A549 (cell line): ENCODE measurements around the gene PLA2G2D. TPM values are rescaled to one million over a fixed set of nuclear protein-coding genes. Genes with fewer than 3 reads are reported as not detected.
A peak's percentile ranks its signal among the peaks of the same experiment; 100 is the strongest.

Experiments
- ATAC-seq, 2 experiments: fragments of 200-7000 bp in 1 of 2; fragments of >200 bp in 1 of 2; cut with Nextera tagmentation in 1 of 2; cut with Tn5 transposase in 1 of 2; 3 replicates each; pipeline versions ENCODE4 v1.8.0 to v1.9.1; 2018 to 2020; ENCODE audit warnings: mild to moderate bottlenecking in 1 of 2, moderate library complexity in 1 of 2
- CTCF ChIA-PET: fragments of 300-600 bp; sonication (Branson Sonifier 250); formaldehyde crosslinking; extraction: SDS; loops from one replicate; lab custom pipeline; 2021; ENCODE audit warnings: antibody characterized with exemption, inconsistent platforms; lab: Yijun Ruan, JAX
- POLR2A ChIA-PET: fragments of 350-600 bp; formaldehyde crosslinking; extraction: SDS; loops from one replicate; lab custom pipeline; 2021; ENCODE audit warnings: antibody characterized with exemption, inconsistent platforms; lab: Yijun Ruan, JAX
- DNase-seq, 2 experiments: peaks; one replicate each; pipeline versions ENCODE4 v3.0.0 to v3.0.0-alpha.2; 2011 to 2016; ENCODE audit warnings: low read depth in 1 of 2, low spot score in 1 of 2
- FAIRE-seq: peaks from 2 replicates; lab custom pipeline; 2011; peaks lifted over from hg19 to GRCh38; lab: Jason Lieb, UNC
- H3K27ac ChIP-seq, 2 experiments: fragments of >200 bp; sonication (Bioruptor Twin); formaldehyde crosslinking; 3 replicates each; pipeline ENCODE4 v1.5.1; 2016 to 2017
- H3K4me1 ChIP-seq: fragments of >200 bp; sonication (Bioruptor Twin); formaldehyde crosslinking; 3 replicates; pipeline ENCODE4 v1.6.1; 2016
- H3K4me2 ChIP-seq: fragments of >200 bp; sonication (Bioruptor Twin); formaldehyde crosslinking; 3 replicates; pipeline ENCODE4 v1.6.1; 2016
- H3K4me3 ChIP-seq: fragments of >200 bp; sonication (Bioruptor Twin); formaldehyde crosslinking; 3 replicates; pipeline ENCODE4 v1.5.1; 2016
- H3K9me3 ChIP-seq: fragments of >200 bp; sonication (Bioruptor Twin); formaldehyde crosslinking; 3 replicates; pipeline ENCODE4 v1.6.1; 2016
- CHD2 ChIP-seq: fragments of 150-350 bp; IDR thresholded peaks from 2 replicates; pipeline ENCODE4 v1.6.1; 2014; ENCODE audit warnings: low read length; ENCODE audit not compliant: partially characterized antibody
- CHD4 ChIP-seq: fragments of 200-600 bp; sonication (generic); IDR thresholded peaks from 2 replicates; pipeline ENCODE4 v1.6.1; 2016; ENCODE audit warnings: antibody characterized with exemption, mild to moderate bottlenecking, borderline replicate concordance
- EHF ChIP-seq: fragments of 250-450 bp; sonication (Bioruptor Pico); IDR thresholded peaks from 2 replicates; pipeline ENCODE4 v1.5.0; 2020; ENCODE audit warnings: mild to moderate bottlenecking
- EHMT2 ChIP-seq: fragments of 200-600 bp; sonication (generic); IDR thresholded peaks from 2 replicates; pipeline ENCODE4 v1.6.1; 2016; ENCODE audit warnings: antibody characterized with exemption, low read depth, mild to moderate bottlenecking, moderate library complexity
- EP300 ChIP-seq, 2 experiments: fragments of >200 bp; sonication (Bioruptor Twin); formaldehyde crosslinking; IDR thresholded peaks; 2 replicates in 1 of 2; 3 replicates in 1 of 2; pipeline ENCODE4 v1.6.1; 2016 to 2017
- FOSB ChIP-seq: fragments of 250-450 bp; sonication (Bioruptor Pico); IDR thresholded peaks from 2 replicates; pipeline ENCODE4 v1.5.0; 2020; ENCODE audit warnings: mild to moderate bottlenecking, moderate library complexity
- FOSL2 ChIP-seq, 2 experiments: fragments of 450-650 bp in 1 of 2; fragments of >200 bp in 1 of 2; sonication (Bioruptor Twin) in 1 of 2; formaldehyde crosslinking; IDR thresholded peaks; 2 replicates each; pipeline versions ENCODE4 v1.5.0 to v1.6.1; 2016 to 2020; ENCODE audit warnings: mild to moderate bottlenecking in 1 of 2, moderate library complexity in 1 of 2
- FOXS1 ChIP-seq: fragments of 250-450 bp; sonication (Bioruptor Pico); IDR thresholded peaks from 2 replicates; pipeline ENCODE4 v1.5.0; 2020; ENCODE audit warnings: mild to moderate bottlenecking, moderate library complexity
- HEYL ChIP-seq: fragments of 250-450 bp; sonication (Bioruptor Pico); IDR thresholded peaks from 2 replicates; pipeline ENCODE4 v1.8.0; 2021; ENCODE audit warnings: mild to moderate bottlenecking, moderate library complexity
- HOXB13 ChIP-seq: fragments of 250-450 bp; sonication (Bioruptor Pico); IDR thresholded peaks from 2 replicates; pipeline ENCODE4 v1.5.0; 2020; ENCODE audit warnings: low read depth, mild to moderate bottlenecking, moderate library complexity
- MAFK ChIP-seq: fragments of 450-650 bp; IDR thresholded peaks from 2 replicates; pipeline ENCODE4 v1.6.1; 2014; ENCODE audit not compliant: partially characterized antibody
- MAZ ChIP-seq: fragments of 150-350 bp; IDR thresholded peaks from 2 replicates; pipeline ENCODE4 v1.6.1; 2014; ENCODE audit warnings: antibody characterized with exemption, low read depth, low read length, borderline replicate concordance
- POLR2A ChIP-seq: IDR thresholded peaks from 2 replicates; pipeline ENCODE4 v1.6.1; 2012; ENCODE audit warnings: mild to moderate bottlenecking, low read length
- RCOR1 ChIP-seq: fragments of 150-350 bp; IDR thresholded peaks from 2 replicates; pipeline ENCODE4 v1.6.1; 2014; ENCODE audit warnings: antibody characterized with exemption, low read length, low read depth
- RFX5 ChIP-seq: fragments of 450-650 bp; IDR thresholded peaks from 2 replicates; pipeline ENCODE4 v1.7.1; 2014; ENCODE audit warnings: antibody characterized with exemption, mild to moderate bottlenecking, moderate library complexity
- RNF2 ChIP-seq: fragments of 200-600 bp; sonication (generic); IDR thresholded peaks from 2 replicates; pipeline ENCODE4 v1.6.1; 2016; ENCODE audit warnings: low read depth, mild to moderate bottlenecking, antibody characterized with exemption, moderate library complexity, borderline replicate concordance
- WGBS: methylation state at CpG from one replicate; pipeline ENCODE4 v1.1.6; 2017; ENCODE audit errors: missing lambda C conversion rate; 5-methylcytosine and 5-hydroxymethylcytosine counted together
- polyA plus RNA-seq, 4 experiments: library from polyadenylated mRNA; depleted of rRNA in 3 of 4; stranded (reverse); fragments of >200 nt; fragmentation: RNase III in 1 of 4; extraction: RNeasy Plus Mini Kit Qiagen cat#74134 plus additional on column Dnase treatment in 1 of 4; gene quantifications; 2 replicates in 3 of 4; 3 replicates in 1 of 4; pipeline ENCODE4 v1.2.3, GENCODE V29; 2011 to 2017
- TF ChIP-seq, protein P1 (sequence below): fragments of 450-650 bp; IDR thresholded peaks from 2 replicates; pipeline ENCODE4 v1.6.1; 2014; ENCODE audit warnings: antibody characterized with exemption
- TF ChIP-seq, protein P2 (sequence below): fragments of >200 bp; sonication (Bioruptor Twin); formaldehyde crosslinking; IDR thresholded peaks from 3 replicates; pipeline ENCODE4 v1.6.1; 2016
- TF ChIP-seq, protein P3 (sequence below): IDR thresholded peaks from 2 replicates; pipeline ENCODE4 v1.6.1; 2012
- TF ChIP-seq, protein P4 (sequence below): IDR thresholded peaks from 2 replicates; pipeline ENCODE4 v1.6.1; 2012; ENCODE audit warnings: low read depth, borderline replicate concordance
- TF ChIP-seq, protein P5 (sequence below): fragments of >200 bp; sonication (Bioruptor Twin); formaldehyde crosslinking; IDR thresholded peaks from 3 replicates; pipeline ENCODE4 v1.5.1; 2016

The PLA2G2D gene
- polyA plus RNA-seq, 2 of the 4 experiments (the other 2 are of a cell fraction), result not detected

DNA sequence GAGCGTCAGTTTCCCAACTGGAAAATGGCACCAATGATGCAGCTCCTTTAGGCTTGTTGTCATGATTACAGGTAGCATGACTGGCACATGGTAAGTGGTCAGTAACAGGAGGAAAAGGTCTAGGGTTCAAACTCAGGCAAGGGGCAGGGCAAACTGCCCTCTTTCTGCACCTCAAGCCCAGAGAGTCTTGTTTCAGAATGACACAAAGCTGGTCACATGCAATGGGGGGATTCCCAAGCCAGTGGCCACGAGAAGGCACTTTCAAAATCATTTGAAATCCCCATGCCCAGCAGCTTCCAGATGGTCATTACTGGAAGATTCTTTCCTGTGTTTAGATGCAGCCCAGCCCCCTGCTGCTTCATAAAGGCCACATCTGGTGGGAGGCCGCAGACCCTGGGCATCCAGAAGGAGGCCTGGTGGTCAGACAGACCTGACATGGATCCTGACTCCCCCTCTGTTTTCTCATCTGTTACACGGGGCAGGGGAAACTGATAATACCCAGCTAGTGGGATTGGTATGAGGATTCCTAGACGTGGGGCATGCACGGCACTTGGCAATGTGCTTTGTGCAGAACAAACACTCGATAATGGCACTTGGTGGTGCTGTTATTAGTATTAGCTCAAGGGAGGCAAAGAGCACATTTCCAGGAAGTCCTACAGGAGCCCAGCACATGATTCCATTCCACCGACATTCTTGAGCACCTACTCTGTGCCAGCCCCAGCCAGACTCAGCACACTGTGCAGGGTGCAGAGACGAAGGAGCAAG lies 6.9 kb upstream of the PLA2G2D start (continued):
- TF ChIP-seq RNF2 (no peak), CHD4 (no peak), EHF (no peak), FOSB (CRISPR knock-in tag) (no peak), EHMT2 (no peak), HOXB13 (CRISPR knock-in tag) (no peak)
- TF ChIP-seq, protein P1, sequence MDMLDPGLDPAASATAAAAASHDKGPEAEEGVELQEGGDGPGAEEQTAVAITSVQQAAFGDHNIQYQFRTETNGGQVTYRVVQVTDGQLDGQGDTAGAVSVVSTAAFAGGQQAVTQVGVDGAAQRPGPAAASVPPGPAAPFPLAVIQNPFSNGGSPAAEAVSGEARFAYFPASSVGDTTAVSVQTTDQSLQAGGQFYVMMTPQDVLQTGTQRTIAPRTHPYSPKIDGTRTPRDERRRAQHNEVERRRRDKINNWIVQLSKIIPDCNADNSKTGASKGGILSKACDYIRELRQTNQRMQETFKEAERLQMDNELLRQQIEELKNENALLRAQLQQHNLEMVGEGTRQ, result no peak

DNA sequence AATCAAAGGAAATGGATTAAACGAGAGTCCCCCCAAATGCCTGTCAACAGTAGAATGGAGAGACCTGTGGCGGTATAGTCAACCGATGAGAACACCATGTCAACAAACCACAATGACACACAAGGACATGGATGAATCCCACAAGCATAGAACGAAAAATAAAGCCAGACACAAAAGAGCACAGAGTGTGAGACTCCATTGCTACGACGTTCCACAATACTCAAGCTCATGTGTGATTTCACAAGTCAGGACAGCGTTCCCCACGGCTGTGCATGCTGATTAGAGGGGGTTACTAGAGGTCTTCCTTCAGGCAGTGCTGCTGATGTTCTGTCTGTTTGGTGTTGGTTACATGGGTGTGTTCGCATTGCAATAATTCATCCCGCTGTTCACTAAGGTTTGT lies 5.8 kb upstream of the PLA2G2D start:
- FAIRE-seq, result no peak
- TF ChIP-seq, protein P2, sequence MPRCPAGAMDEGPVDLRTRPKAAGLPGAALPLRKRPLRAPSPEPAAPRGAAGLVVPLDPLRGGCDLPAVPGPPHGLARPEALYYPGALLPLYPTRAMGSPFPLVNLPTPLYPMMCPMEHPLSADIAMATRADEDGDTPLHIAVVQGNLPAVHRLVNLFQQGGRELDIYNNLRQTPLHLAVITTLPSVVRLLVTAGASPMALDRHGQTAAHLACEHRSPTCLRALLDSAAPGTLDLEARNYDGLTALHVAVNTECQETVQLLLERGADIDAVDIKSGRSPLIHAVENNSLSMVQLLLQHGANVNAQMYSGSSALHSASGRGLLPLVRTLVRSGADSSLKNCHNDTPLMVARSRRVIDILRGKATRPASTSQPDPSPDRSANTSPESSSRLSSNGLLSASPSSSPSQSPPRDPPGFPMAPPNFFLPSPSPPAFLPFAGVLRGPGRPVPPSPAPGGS, result no peak
- no peak for TF ChIP-seq EHMT2
- no peak for TF ChIP-seq FOXS1 (CRISPR knock-in tag)
- TF ChIP-seq MAZ, result no peak
- TF ChIP-seq HEYL (CRISPR knock-in tag), result no peak
- no peak for TF ChIP-seq RFX5
- no peak for TF ChIP-seq EP300 (IDR thresholded peaks at IDR 0.05)
- no peak for TF ChIP-seq MAFK
- no peak for TF ChIP-seq FOSL2 (IDR thresholded peaks at IDR 0.05)
- no peak for TF ChIP-seq FOSL2 (CRISPR knock-in tag; IDR thresholded peaks at IDR 0.05)
- TF ChIP-seq, protein P3, sequence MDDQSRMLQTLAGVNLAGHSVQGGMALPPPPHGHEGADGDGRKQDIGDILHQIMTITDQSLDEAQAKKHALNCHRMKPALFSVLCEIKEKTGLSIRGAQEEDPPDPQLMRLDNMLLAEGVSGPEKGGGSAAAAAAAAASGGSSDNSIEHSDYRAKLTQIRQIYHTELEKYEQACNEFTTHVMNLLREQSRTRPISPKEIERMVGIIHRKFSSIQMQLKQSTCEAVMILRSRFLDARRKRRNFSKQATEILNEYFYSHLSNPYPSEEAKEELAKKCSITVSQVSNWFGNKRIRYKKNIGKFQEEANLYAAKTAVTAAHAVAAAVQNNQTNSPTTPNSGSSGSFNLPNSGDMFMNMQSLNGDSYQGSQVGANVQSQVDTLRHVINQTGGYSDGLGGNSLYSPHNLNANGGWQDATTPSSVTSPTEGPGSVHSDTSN, result no peak
- TF ChIP-seq, protein P4, sequence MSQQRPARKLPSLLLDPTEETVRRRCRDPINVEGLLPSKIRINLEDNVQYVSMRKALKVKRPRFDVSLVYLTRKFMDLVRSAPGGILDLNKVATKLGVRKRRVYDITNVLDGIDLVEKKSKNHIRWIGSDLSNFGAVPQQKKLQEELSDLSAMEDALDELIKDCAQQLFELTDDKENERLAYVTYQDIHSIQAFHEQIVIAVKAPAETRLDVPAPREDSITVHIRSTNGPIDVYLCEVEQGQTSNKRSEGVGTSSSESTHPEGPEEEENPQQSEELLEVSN, result no peak
- TF ChIP-seq, protein P5, sequence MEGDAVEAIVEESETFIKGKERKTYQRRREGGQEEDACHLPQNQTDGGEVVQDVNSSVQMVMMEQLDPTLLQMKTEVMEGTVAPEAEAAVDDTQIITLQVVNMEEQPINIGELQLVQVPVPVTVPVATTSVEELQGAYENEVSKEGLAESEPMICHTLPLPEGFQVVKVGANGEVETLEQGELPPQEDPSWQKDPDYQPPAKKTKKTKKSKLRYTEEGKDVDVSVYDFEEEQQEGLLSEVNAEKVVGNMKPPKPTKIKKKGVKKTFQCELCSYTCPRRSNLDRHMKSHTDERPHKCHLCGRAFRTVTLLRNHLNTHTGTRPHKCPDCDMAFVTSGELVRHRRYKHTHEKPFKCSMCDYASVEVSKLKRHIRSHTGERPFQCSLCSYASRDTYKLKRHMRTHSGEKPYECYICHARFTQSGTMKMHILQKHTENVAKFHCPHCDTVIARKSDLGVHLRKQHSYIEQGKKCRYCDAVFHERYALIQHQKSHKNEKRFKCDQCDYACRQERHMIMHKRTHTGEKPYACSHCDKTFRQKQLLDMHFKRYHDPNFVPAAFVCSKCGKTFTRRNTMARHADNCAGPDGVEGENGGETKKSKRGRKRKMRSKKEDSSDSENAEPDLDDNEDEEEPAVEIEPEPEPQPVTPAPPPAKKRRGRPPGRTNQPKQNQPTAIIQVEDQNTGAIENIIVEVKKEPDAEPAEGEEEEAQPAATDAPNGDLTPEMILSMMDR, result no peak
- TF ChIP-seq, protein P1, result no peak
- no peak for TF ChIP-seq RCOR1
- no peak for TF ChIP-seq CHD2
- no peak for TF ChIP-seq POLR2A
- ChIA-PET CTCF (no interaction called here), POLR2A (no interaction called here)
- Histone ChIP-seq H3K4me2 (0 out of 3 replicates have a peak overlapping the region, but pooled peaks have one; percentile 32), H3K9me3 (no peaks in the 10 kb centered on the region), H3K27ac (no peak overlapping the region), H3K4me3 (no peak overlapping the region), H3K4me1 (peaks cover 9% of the 10 kb centered on the region; the same call in 2 of the 3 replicates)
- WGBS, result 53% methylated on average over 10 of the region's 10 CpGs
- no peak for DNase-seq
- ATAC-seq, result 0 out of 6 replicates have a peak, but pooled peaks of 1 of the 2 experiments have one; percentile 24
